Neural progenitor cell (in vitro differentiated cells): ENCODE measurements around the gene JPT2.

Experiments
- EZH2 ChIP-seq: fragments of 200-600 bp; sonication (generic); IDR thresholded peaks from 2 replicates; pipeline ENCODE4 v1.6.1; 2017; ENCODE audit warnings: antibody characterized with exemption, mild to moderate bottlenecking, moderate library complexity
- TF ChIP-seq, protein P1 (sequence below): fragments of 200-600 bp; sonication (generic); IDR thresholded peaks from 2 replicates; pipeline ENCODE4 v1.5.1; 2017; ENCODE audit warnings: antibody characterized with exemption, mild to moderate bottlenecking

GRCh38 chr16:1647856-1648255 lies 30.2 kb upstream of the JPT2 start:
- TF ChIP-seq EZH2: no peak
- TF ChIP-seq, protein P1, sequence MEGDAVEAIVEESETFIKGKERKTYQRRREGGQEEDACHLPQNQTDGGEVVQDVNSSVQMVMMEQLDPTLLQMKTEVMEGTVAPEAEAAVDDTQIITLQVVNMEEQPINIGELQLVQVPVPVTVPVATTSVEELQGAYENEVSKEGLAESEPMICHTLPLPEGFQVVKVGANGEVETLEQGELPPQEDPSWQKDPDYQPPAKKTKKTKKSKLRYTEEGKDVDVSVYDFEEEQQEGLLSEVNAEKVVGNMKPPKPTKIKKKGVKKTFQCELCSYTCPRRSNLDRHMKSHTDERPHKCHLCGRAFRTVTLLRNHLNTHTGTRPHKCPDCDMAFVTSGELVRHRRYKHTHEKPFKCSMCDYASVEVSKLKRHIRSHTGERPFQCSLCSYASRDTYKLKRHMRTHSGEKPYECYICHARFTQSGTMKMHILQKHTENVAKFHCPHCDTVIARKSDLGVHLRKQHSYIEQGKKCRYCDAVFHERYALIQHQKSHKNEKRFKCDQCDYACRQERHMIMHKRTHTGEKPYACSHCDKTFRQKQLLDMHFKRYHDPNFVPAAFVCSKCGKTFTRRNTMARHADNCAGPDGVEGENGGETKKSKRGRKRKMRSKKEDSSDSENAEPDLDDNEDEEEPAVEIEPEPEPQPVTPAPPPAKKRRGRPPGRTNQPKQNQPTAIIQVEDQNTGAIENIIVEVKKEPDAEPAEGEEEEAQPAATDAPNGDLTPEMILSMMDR: no peak
